Measurements from ENCODE around the gene SLC43A1.

SLC43A1 gene

DNA sequence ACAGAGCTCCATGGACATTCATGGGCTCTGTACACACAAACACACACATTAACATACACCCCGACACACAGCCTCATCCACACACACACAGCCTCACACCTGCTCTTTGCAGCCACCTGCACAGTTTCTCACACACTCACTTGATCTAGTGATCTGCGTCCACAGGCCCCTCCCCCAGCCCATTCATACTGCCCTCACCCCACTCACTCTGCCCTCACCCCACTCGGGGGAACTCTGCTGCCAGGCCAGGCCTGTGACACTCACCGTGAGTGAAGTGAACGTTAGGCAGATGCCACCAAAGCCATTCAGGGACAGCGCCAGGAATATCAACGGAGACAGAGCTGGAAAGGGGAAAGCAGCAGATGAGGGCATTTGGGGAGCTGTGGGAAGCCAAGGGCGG, 15.0 kb downstream of the SLC43A1 start:
- Histone ChIP-seq H3K36me3 (ENCODE audit: control insufficient read depth, insufficient read depth, low read length) (no peaks in the 10 kb centered on the region), H3K9me3 (ENCODE audit: control insufficient read depth, low read length) (no peaks in the 10 kb centered on the region), H3K79me2 (no peaks in the 10 kb centered on the region), H3K9ac (no peak overlapping the region), H3K4me1 (peaks cover 2% of the 10 kb centered on the region), H3K27ac (no peak overlapping the region), H2AFZ (no peak overlapping the region), H3K4me2 (ENCODE audit: low read length) (no peak overlapping the region), H3K4me3 (ENCODE audit: low read depth, low read length) (no peak overlapping the region), H3K27me3 (ENCODE audit: control insufficient read depth, insufficient read depth, low read length) (no peaks in the 10 kb centered on the region)
- no peak for TF ChIP-seq CTCF (IDR thresholded peaks at IDR 0.05)

- no peak overlapping the region for H3K9ac ChIP-seq
- H3K36me3 ChIP-seq (ENCODE audit: control insufficient read depth, insufficient read depth, low read length) = no peaks in the 10 kb centered on the region
- H3K4me2 ChIP-seq (ENCODE audit: low read length) = peak overlapping the region; percentile 68
- H3K27me3 ChIP-seq (ENCODE audit: control insufficient read depth, insufficient read depth, low read length) = no peaks in the 10 kb centered on the region
- TF ChIP-seq CTCF (IDR thresholded peaks at IDR 0.05) = no peak
- H3K4me1 ChIP-seq = peaks cover 2% of the 10 kb centered on the region
- peak overlapping the region; percentile 39 for H3K4me3 ChIP-seq (ENCODE audit: low read depth, low read length)
- no peaks in the 10 kb centered on the region for H3K9me3 ChIP-seq (ENCODE audit: control insufficient read depth, low read length)
- H3K27ac ChIP-seq = no peak overlapping the region
- H2AFZ ChIP-seq = peak overlapping the region; percentile 83
- no peaks in the 10 kb centered on the region for H3K79me2 ChIP-seq
Measured at GRCh38 chr11:57499983-57500461, 15.5 kb downstream of the SLC43A1 start.

DNA sequence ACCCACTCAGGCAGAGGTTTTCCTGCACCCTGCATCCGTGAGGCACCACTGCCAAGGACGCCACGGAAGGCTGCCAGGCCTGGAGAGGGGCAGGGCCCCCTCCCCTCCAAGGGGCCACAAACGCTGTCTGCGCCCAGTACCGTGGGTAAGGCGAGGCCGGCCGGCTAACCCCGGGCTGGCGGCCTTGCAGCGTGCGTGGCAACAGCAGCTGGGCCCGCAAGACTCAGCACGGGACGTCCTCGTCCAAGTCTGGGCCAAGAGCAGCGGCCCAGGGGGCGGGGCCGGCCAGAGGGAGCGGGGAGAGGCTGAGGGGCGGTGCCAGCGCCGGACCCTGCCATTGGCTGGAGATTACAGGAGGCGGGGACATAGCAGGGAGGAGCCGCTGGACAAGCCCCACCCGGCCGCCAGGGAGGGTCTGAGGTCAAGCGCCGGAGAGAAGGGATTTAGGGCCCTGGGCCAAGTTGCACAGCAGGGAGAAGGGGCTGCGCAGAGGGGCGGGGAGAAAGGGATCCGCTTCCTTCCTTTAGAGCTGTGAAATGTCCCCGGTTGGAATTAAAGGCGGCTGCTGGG, 16.0 kb downstream of the SLC43A1 start:
- Histone ChIP-seq H3K27me3 (ENCODE audit: control insufficient read depth, insufficient read depth, low read length) (no peaks in the 10 kb centered on the region), H2AFZ (peak overlapping the region; percentile 83), H3K79me2 (no peaks in the 10 kb centered on the region), H3K4me2 (ENCODE audit: low read length) (peak overlapping the region; percentile 68), H3K9ac (no peak overlapping the region), H3K4me1 (peaks cover 2% of the 10 kb centered on the region), H3K27ac (no peak overlapping the region), H3K9me3 (ENCODE audit: control insufficient read depth, low read length) (no peaks in the 10 kb centered on the region), H3K4me3 (ENCODE audit: low read depth, low read length) (peak overlapping the region; percentile 39), H3K36me3 (ENCODE audit: control insufficient read depth, insufficient read depth, low read length) (no peaks in the 10 kb centered on the region)
- TF ChIP-seq CTCF (IDR thresholded peaks at IDR 0.05) = no peak

DNA sequence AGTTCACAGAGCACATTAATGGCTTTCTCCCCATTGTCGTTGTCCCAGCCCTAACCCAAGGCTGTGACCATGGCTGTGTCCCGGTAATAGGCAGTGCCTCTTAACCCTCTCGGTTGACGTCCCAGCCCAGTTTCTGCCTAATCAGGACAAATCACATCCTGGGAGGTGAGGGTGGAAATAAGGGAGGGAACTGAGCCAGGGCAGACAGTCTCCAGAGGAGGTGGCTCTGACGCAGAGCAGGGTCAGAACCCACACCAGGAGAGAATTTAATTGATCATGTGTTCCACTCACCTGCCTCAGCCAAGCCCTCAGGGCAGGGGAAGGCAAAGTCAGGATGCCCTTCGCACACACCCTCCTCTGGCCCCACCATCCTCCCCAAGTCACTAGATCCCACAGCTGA, 17.0 kb downstream of the SLC43A1 start:
- no peak overlapping the region for H3K4me3 ChIP-seq (ENCODE audit: low read depth, low read length)

More for the DNA sequence above, 17.0 kb downstream of the SLC43A1 start:
- TF ChIP-seq CTCF (IDR thresholded peaks at IDR 0.05) = no peak
- H3K9ac ChIP-seq = no peak overlapping the region
- peaks cover 2% of the 10 kb centered on the region for H3K4me1 ChIP-seq
- H3K36me3 ChIP-seq (ENCODE audit: control insufficient read depth, insufficient read depth, low read length) = no peaks in the 10 kb centered on the region
- H3K79me2 ChIP-seq = no peaks in the 10 kb centered on the region
- H3K27ac ChIP-seq = no peak overlapping the region
- H3K4me2 ChIP-seq (ENCODE audit: low read length) = no peak overlapping the region
- no peaks in the 10 kb centered on the region for H3K27me3 ChIP-seq (ENCODE audit: control insufficient read depth, insufficient read depth, low read length)
- H3K9me3 ChIP-seq (ENCODE audit: control insufficient read depth, low read length) = no peaks in the 10 kb centered on the region
- no peak overlapping the region for H2AFZ ChIP-seq

All from parathyroid adenoma (tissue), 2 donors.